H1 (cell line): ENCODE data around the gene ABLIM1. TPM values are rescaled to one million over a fixed set of nuclear protein-coding genes. Genes with fewer than 3 reads are reported as not detected.

Experiments used
- CTCF ChIA-PET: fragments of 300-600 bp; sonication (Branson Sonifier 250); formaldehyde crosslinking; loops from one replicate; lab custom pipeline; 2021; ENCODE audit not compliant: partially characterized antibody; lab: Charles Lee
- POLR2A ChIA-PET: fragments of 300-600 bp; sonication (Branson Sonifier 250); formaldehyde crosslinking; loops from one replicate; lab custom pipeline; 2021; ENCODE audit warnings: inconsistent platforms; ENCODE audit not compliant: partially characterized antibody; lab: Charles Lee
- DNase-seq, 2 experiments: peaks; one replicate each; pipeline versions ENCODE4 v3.0.0 to v3.0.0-alpha.2; 2010 to 2022; ENCODE audit warnings: low spot score in 2 of 2, low read depth in 1 of 2, mixed read lengths in 1 of 2
- FAIRE-seq: peaks from 2 replicates; lab custom pipeline; 2011; peaks lifted over from hg19 to GRCh38; lab: Jason Lieb, UNC
- H2AFZ ChIP-seq: 2 replicates; pipeline ENCODE4 v1.8.1; 2012; ENCODE audit warnings: low read length, inconsistent platforms
- H2AK5ac ChIP-seq: 2 replicates; pipeline ENCODE4 v1.6.1; 2013; ENCODE audit warnings: low read depth, low read length
- H2BK120ac ChIP-seq: replicated peaks from 2 replicates; pipeline ENCODE3; 2013; ENCODE audit warnings: low read depth, low read length, inconsistent platforms
- H2BK12ac ChIP-seq: 2 replicates; pipeline ENCODE4 v1.6.1; 2013; ENCODE audit warnings: low read depth, low read length
- H2BK15ac ChIP-seq: 2 replicates; pipeline ENCODE4 v1.6.1; 2013; ENCODE audit warnings: low read length
- H2BK20ac ChIP-seq: 2 replicates; pipeline ENCODE4 v1.6.1; 2013; ENCODE audit warnings: low read length
- H2BK5ac ChIP-seq: 2 replicates; pipeline ENCODE4 v1.6.1; 2013; ENCODE audit warnings: low read depth, low read length
- H3K14ac ChIP-seq: 2 replicates; pipeline ENCODE4 v1.6.1; 2013; ENCODE audit warnings: inconsistent platforms; ENCODE audit not compliant: insufficient read length
- H3K18ac ChIP-seq: 2 replicates; pipeline ENCODE4 v1.6.1; 2013; ENCODE audit warnings: low read length; ENCODE audit errors: extremely low read depth
- H3K23ac ChIP-seq: 2 replicates; pipeline ENCODE4 v1.6.1; 2013; ENCODE audit warnings: inconsistent platforms; ENCODE audit not compliant: insufficient read length
- H3K23me2 ChIP-seq: 2 replicates; pipeline ENCODE4 v1.6.1; 2013; ENCODE audit warnings: low read depth, low read length
- H3K27ac ChIP-seq: 2 replicates; pipeline ENCODE4 v1.6.1; 2011; ENCODE audit warnings: low read depth, low read length, inconsistent platforms
- H3K27me3 ChIP-seq, 4 experiments: replicated peaks in 1 of 4; 1 replicate in 1 of 4; 2 replicates in 3 of 4; pipeline versions ENCODE4 v1.6.1 to v1.8.1; 2011 to 2013; ENCODE audit warnings: low read length in 3 of 4, mild to moderate bottlenecking in 3 of 4, inconsistent platforms in 2 of 4, mixed read lengths in 2 of 4, moderate library complexity in 1 of 4; ENCODE audit not compliant: control insufficient read depth in 3 of 4, insufficient read depth in 3 of 4; ENCODE audit errors: extremely low read depth in 1 of 4
- H3K36me3 ChIP-seq, 4 experiments: 2 replicates each; pipeline versions ENCODE4 v1.6.1 to v1.8.1; 2011 to 2013; ENCODE audit warnings: mild to moderate bottlenecking in 4 of 4, low read length in 3 of 4, moderate library complexity in 2 of 4, control low read depth in 1 of 4, inconsistent platforms in 1 of 4; ENCODE audit not compliant: insufficient read depth in 4 of 4, control insufficient read depth in 2 of 4
- H3K4ac ChIP-seq: replicated peaks from 2 replicates; pipeline ENCODE3; 2013; ENCODE audit warnings: low read length, low read depth, mixed read lengths, inconsistent platforms; ENCODE audit not compliant: insufficient read length
- H3K4me1 ChIP-seq, 4 experiments: replicated peaks in 1 of 4; 1 replicate in 1 of 4; 2 replicates in 3 of 4; pipeline versions ENCODE4 v1.6.1 to v1.8.1; 2011 to 2013; ENCODE audit warnings: low read length in 3 of 4, inconsistent platforms in 2 of 4, mixed read lengths in 1 of 4; ENCODE audit not compliant: insufficient read depth in 4 of 4, control insufficient read depth in 3 of 4
- H3K4me2 ChIP-seq, 2 experiments: 2 replicates each; pipeline versions ENCODE4 v1.6.1 to v1.8.1; 2011 to 2013; ENCODE audit warnings: low read depth in 2 of 2, low read length in 2 of 2, control low read depth in 1 of 2, inconsistent platforms in 1 of 2, mild to moderate bottlenecking in 1 of 2; ENCODE audit not compliant: insufficient read depth in 1 of 2
- H3K4me3 ChIP-seq, 4 experiments: fragments of 200-600, 300-600 bp in 1 of 4; sonication (generic), shearing (Covaris generic), sonication (Bioruptor Twin) in 1 of 4; 2 replicates each; pipeline versions ENCODE4 v1.5.1 to v1.8.1; 2011 to 2016; ENCODE audit warnings: low read length in 4 of 4, low read depth in 3 of 4, control low read depth in 2 of 4, inconsistent platforms in 2 of 4, mild to moderate bottlenecking in 2 of 4, mixed read lengths in 1 of 4, moderate library complexity in 1 of 4; ENCODE audit not compliant: insufficient read depth in 2 of 4; ENCODE audit errors: extremely low read depth in 1 of 4
- H3K56ac ChIP-seq: replicated peaks from 2 replicates; pipeline ENCODE3; 2013; ENCODE audit warnings: low read depth, mild to moderate bottlenecking, mixed read lengths, low read length, inconsistent platforms; ENCODE audit not compliant: insufficient read length
- H3K79me1 ChIP-seq: 2 replicates; pipeline ENCODE4 v1.6.1; 2013; ENCODE audit warnings: low read depth, low read length, control low read depth
- H3K79me2 ChIP-seq, 2 experiments: 2 replicates each; pipeline versions ENCODE4 v1.6.1 to v1.8.1; 2012 to 2013; ENCODE audit warnings: low read length in 2 of 2, mild to moderate bottlenecking in 2 of 2, inconsistent platforms in 1 of 2; ENCODE audit not compliant: insufficient read depth in 2 of 2, control insufficient read depth in 1 of 2
- H3K9ac ChIP-seq, 4 experiments: replicated peaks in 1 of 4; 1 replicate in 1 of 4; 2 replicates in 3 of 4; pipeline versions ENCODE4 v1.6.1 to v1.8.1; 2011 to 2013; ENCODE audit warnings: low read depth in 3 of 4, low read length in 3 of 4, control low read depth in 2 of 4, mild to moderate bottlenecking in 2 of 4, moderate library complexity in 2 of 4, inconsistent platforms in 1 of 4; ENCODE audit errors: extremely low read depth in 1 of 4
- H3K9me3 ChIP-seq, 2 experiments: 2 replicates each; pipeline versions ENCODE4 v1.6.1 to v1.8.1; 2012 to 2013; ENCODE audit warnings: mild to moderate bottlenecking in 2 of 2, moderate library complexity in 2 of 2, control low read depth in 1 of 2, inconsistent platforms in 1 of 2, low read depth in 1 of 2, low read length in 1 of 2, mixed read lengths in 1 of 2; ENCODE audit not compliant: insufficient read depth in 2 of 2
- H4K20me1 ChIP-seq, 2 experiments: replicated peaks in 1 of 2; 2 replicates each; pipeline versions ENCODE3 to v1.8.1; 2011 to 2013; ENCODE audit warnings: inconsistent platforms in 2 of 2, low read length in 2 of 2, mild to moderate bottlenecking in 1 of 2; ENCODE audit not compliant: insufficient read depth in 2 of 2, control insufficient read depth in 1 of 2
- H4K5ac ChIP-seq: 2 replicates; pipeline ENCODE4 v1.6.1; 2013; ENCODE audit warnings: low read length, low read depth, mixed read lengths, inconsistent platforms; ENCODE audit not compliant: insufficient read length
- H4K8ac ChIP-seq: 2 replicates; pipeline ENCODE4 v1.8.0; 2013; ENCODE audit warnings: mild to moderate bottlenecking, moderate library complexity, low read length, inconsistent platforms; ENCODE audit not compliant: insufficient read depth; ENCODE audit errors: extremely low read depth
- H4K91ac ChIP-seq: replicated peaks from 2 replicates; pipeline ENCODE3; 2013; ENCODE audit warnings: low read length, mixed read lengths, inconsistent platforms; ENCODE audit not compliant: insufficient read length
- BACH1 ChIP-seq: IDR thresholded peaks from 2 replicates; pipeline ENCODE4 v1.6.1; 2012; ENCODE audit warnings: low read length, improper control_type of control experiment
- CBX5 ChIP-seq: fragments of 300-800, 300-1000 bp; sonication (generic); IDR thresholded peaks from 2 replicates; pipeline ENCODE4 v1.7.1; 2016; ENCODE audit warnings: antibody characterized with exemption, low read length, low read depth
- FOSL1 ChIP-seq: IDR thresholded peaks from 2 replicates; pipeline ENCODE4 v1.6.1; 2011; ENCODE audit warnings: mild to moderate bottlenecking, low read depth, low read length, moderate library complexity; ENCODE audit not compliant: insufficient read depth
- NRF1 ChIP-seq: IDR thresholded peaks from 2 replicates; pipeline ENCODE4 v1.6.1; 2011; ENCODE audit warnings: mild to moderate bottlenecking, low read depth, low read length, improper control_type of control experiment
- POLR2AphosphoS5 ChIP-seq: IDR thresholded peaks from 2 replicates; pipeline ENCODE4 v1.6.1; 2011; ENCODE audit warnings: low read depth, low read length
- RBBP5 ChIP-seq: IDR thresholded peaks from 2 replicates; pipeline ENCODE4 v1.7.1; 2012; ENCODE audit warnings: low read depth, mild to moderate bottlenecking, inconsistent platforms, low read length, moderate library complexity, borderline replicate concordance
- SIN3A ChIP-seq, 2 experiments: IDR thresholded peaks in 1 of 2; conservative IDR thresholded peaks in 1 of 2; 2 replicates each; pipeline ENCODE4 v1.6.1; 2011 to 2012; ENCODE audit warnings: low read length in 2 of 2, improper control_type of control experiment in 1 of 2, low read depth in 1 of 2, mild to moderate bottlenecking in 1 of 2
- SIX5 ChIP-seq: IDR thresholded peaks from 2 replicates; pipeline ENCODE4 v1.6.1; 2011; ENCODE audit warnings: mild to moderate bottlenecking, low read depth, low read length
- SP1 ChIP-seq: IDR thresholded peaks from 2 replicates; pipeline ENCODE4 v1.6.1; 2011; ENCODE audit warnings: low read depth, low read length
- SRF ChIP-seq: IDR thresholded peaks from 2 replicates; pipeline ENCODE4 v1.6.1; 2011; ENCODE audit warnings: mild to moderate bottlenecking, low read depth, low read length, moderate library complexity
- WGBS, 2 experiments: shearing (Covaris generic) in 1 of 2; methylation state at CpG; one replicate each; pipeline versions ENCODE4 v1.1.6 to v1.1.7; 2013 to 2015; ENCODE audit warnings: low lambda C conversion rate in 2 of 2, mixed read lengths in 2 of 2, inconsistent platforms in 1 of 2, low coverage in 1 of 2, missing lambda C conversion rate in 1 of 2; ENCODE audit not compliant: insufficient replicate concordance in 2 of 2, insufficient coverage in 1 of 2, insufficient read length in 1 of 2; ENCODE audit errors: extremely low coverage in 1 of 2, missing lambda C conversion rate in 1 of 2; 5-methylcytosine and 5-hydroxymethylcytosine counted together
- polyA plus RNA-seq, 7 experiments: library from polyadenylated mRNA; depleted of rRNA in 3 of 7; stranded (reverse) in 5 of 7; unstranded in 2 of 7; fragments of >200 nt in 5 of 7; fragments of 200-250 nt in 2 of 7; gene quantifications; 1 replicate in 5 of 7; 2 replicates in 1 of 7; 4 replicates in 1 of 7; pipeline versions ENCODE4 v1.2.1 to v1.2.3, GENCODE V29; 2011 to 2013; ENCODE audit warnings: missing spikeins in 2 of 7, mixed read lengths in 2 of 7
- total RNA-seq: library from RNA; stranded (reverse); fragmentation: NEBNext Ultra II Directional; extraction: Animal tissue kit (Norgen Biotek cat#: 25700); gene quantifications from 2 replicates; pipeline ENCODE4 v1.2.1, GENCODE V29; 2021
- TF ChIP-seq, protein P1 (sequence below), 3 experiments: IDR thresholded peaks; 1 replicate in 2 of 3; 2 replicates in 1 of 3; pipeline versions ENCODE4 v1.5.1 to v1.6.1; 2011; ENCODE audit warnings: low read length in 3 of 3, mild to moderate bottlenecking in 3 of 3, inconsistent platforms in 2 of 3, low read depth in 1 of 3, moderate library complexity in 1 of 3; ENCODE audit not compliant: insufficient read depth in 1 of 3; ENCODE audit errors: control extremely low read depth in 1 of 3

The ABLIM1 gene
- total and polyA plus RNA-seq, 2 of the 8 experiments (the other 6 are each of a cell fraction or from before 2014, with no cell fraction given), result 51.2 to 51.7 TPM

DNA sequence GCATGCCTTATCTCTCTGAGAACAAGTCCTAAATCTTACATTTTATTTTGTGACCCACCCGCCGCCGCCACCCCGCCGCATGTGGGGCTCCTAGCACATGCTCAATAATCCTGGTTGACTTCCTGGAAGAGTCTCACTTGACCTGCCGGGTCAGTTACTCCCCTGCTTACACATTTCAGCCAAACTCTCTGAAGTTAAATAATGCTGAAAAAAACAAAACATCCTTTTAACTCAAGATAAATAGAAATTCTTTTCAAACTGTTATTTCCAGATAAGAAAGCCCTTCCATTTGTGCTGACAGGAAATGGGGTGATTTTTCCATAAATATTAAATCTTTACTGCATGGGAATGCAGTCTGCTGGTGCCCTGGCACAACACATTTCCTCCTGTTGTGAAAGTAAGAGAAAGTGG is 123.5 kb downstream of the ABLIM1 start:
- Histone ChIP-seq H2BK120ac (no peak overlapping the region), H3K79me2 (no peaks in the 10 kb centered on the region), H2BK20ac (no peak overlapping the region), H4K91ac (no peak overlapping the region), H3K4me3 (no peak overlapping the region), H2BK5ac (no peak overlapping the region), H3K4ac (no peak overlapping the region), H3K9ac (no peak overlapping the region), H2AK5ac (no peak overlapping the region), H3K4me2 (no peak overlapping the region), H3K36me3 (no peaks in the 10 kb centered on the region), H3K79me1 (no peaks in the 10 kb centered on the region), H3K56ac (no peak overlapping the region), H3K14ac (no peak overlapping the region), H2BK12ac (no peak overlapping the region), H4K20me1 (no peaks in the 10 kb centered on the region), H3K9me3 (peaks cover 0 to 3% of the 10 kb centered on the region in 2 experiments; a peak in 1 of 4 replicates), H2BK15ac (no peak overlapping the region), H3K27ac (no peak overlapping the region), H3K27me3 (peaks cover 0 to 3% (median 0%) of the 10 kb centered on the region in 4 experiments; a peak in 3 of 7 replicates), H4K5ac (no peak overlapping the region), H3K23ac (no peak overlapping the region), H3K18ac (no peak overlapping the region), H3K23me2 (no peaks in the 10 kb centered on the region), H3K4me1 (peaks cover 6 to 11% (median 9%) of the 10 kb centered on the region in 4 experiments), H4K8ac (no peak overlapping the region), H2AFZ (no peak overlapping the region)
- CTCF ChIA-PET, result interaction anchor here (0.6 to 4.7 kb wide), 5 partner anchors 16 to 231 kb away, joined by 3 to 23 read pairs (median 4); no protein-coding TSS in a partner anchor
- POLR2A ChIA-PET, result no interaction called here
- DNase-seq (no peak), FAIRE-seq (no peak)
- 97% methylated on average over 6 of the region's 6 CpGs; no CpG with 5 or more reads in 1 of the 2 experiments for WGBS, 2 experiments
- no peak for TF ChIP-seq POLR2AphosphoS5
- TF ChIP-seq RBBP5, result no peak
- TF ChIP-seq, protein P1, sequence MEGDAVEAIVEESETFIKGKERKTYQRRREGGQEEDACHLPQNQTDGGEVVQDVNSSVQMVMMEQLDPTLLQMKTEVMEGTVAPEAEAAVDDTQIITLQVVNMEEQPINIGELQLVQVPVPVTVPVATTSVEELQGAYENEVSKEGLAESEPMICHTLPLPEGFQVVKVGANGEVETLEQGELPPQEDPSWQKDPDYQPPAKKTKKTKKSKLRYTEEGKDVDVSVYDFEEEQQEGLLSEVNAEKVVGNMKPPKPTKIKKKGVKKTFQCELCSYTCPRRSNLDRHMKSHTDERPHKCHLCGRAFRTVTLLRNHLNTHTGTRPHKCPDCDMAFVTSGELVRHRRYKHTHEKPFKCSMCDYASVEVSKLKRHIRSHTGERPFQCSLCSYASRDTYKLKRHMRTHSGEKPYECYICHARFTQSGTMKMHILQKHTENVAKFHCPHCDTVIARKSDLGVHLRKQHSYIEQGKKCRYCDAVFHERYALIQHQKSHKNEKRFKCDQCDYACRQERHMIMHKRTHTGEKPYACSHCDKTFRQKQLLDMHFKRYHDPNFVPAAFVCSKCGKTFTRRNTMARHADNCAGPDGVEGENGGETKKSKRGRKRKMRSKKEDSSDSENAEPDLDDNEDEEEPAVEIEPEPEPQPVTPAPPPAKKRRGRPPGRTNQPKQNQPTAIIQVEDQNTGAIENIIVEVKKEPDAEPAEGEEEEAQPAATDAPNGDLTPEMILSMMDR (IDR thresholded peaks at IDR 0.05; ENCODE audit: control extremely low read depth in 1 of 3, insufficient read depth in 1 of 3, low read depth in 1 of 3, low read length in 3 of 3), result no peak
- TF ChIP-seq SIN3A (conservative IDR thresholded peaks at IDR 0.05 in 1 of 2, IDR thresholded peaks at IDR 0.05 in 1 of 2; ENCODE audit: low read depth in 1 of 2, low read length in 2 of 2), result no peak
- TF ChIP-seq SP1, result no peak
- TF ChIP-seq CBX5, result no peak
- TF ChIP-seq FOSL1, result no peak
- TF ChIP-seq SIX5, result no peak
- no peak for TF ChIP-seq NRF1
- no peak for TF ChIP-seq BACH1
- no peak for TF ChIP-seq SRF
